GM23248 (cell line): ENCODE results near the gene FAM171A1.

Source experiments
- EZH2 ChIP-seq: fragments of 200-600 bp; sonication (generic); IDR thresholded peaks from 2 replicates; pipeline ENCODE4 v1.6.1; 2018; ENCODE audit warnings: antibody characterized with exemption, mild to moderate bottlenecking; ENCODE audit not compliant: insufficient read depth, poor library complexity, severe bottlenecking
- EZH2phosphoT487 ChIP-seq: fragments of 200-600 bp; sonication (generic); IDR thresholded peaks from 2 replicates; pipeline ENCODE4 v1.6.1; 2018; ENCODE audit warnings: antibody characterized with exemption, moderate library complexity, mild to moderate bottlenecking, low read depth; ENCODE audit not compliant: insufficient read depth

- TF ChIP-seq EZH2phosphoT487 (no peak), EZH2 (no peak)
These were observed 134.7 kb downstream of the FAM171A1 start for GRCh38 chr10:15236340-15236739.
